ENCODE data around the gene PDE11A. TPM values are rescaled to one million over a fixed set of nuclear protein-coding genes. Genes with fewer than 3 reads are reported as not detected.
A peak's percentile ranks its signal among the peaks of the same experiment; 100 is the strongest.

PDE11A gene
- total RNA-seq, 1 donor from 2014 or later = 25.6 TPM

DNA sequence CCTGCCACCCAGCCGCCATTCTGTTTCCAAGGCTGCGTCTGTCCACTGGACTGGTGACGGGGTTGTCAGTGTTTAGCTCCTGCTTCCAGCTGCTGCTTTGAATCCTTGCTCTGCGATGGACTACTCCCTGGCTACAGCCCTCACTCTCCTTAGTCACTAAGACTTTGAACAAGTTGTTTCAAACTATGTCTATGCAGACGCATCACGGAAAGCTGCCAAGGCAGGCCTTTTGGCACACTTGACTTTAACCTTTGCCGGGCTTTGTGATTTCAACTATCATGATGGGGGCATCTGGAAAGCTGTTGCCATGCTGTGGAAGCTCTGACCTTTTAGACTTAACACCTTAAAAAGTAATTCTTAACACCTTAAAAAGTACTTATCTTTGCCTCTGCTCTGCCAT is 54.4 kb downstream of the PDE11A start:
- Mint-ChIP-seq H3K27ac (no peak overlapping the region), H3K36me3 (no peaks in the 10 kb centered on the region), H3K27me3 (ENCODE audit: low read depth) (no peaks in the 10 kb centered on the region), H3K4me3 (no peak overlapping the region), H3K4me1 (no peaks in the 10 kb centered on the region), H3K9me3 (peaks cover 13% of the 10 kb centered on the region)
- no peak for DNase-seq (ENCODE audit: low spot score in 2 of 2, unreplicated experiment in 2 of 2)
- TF ChIP-seq, protein P1, sequence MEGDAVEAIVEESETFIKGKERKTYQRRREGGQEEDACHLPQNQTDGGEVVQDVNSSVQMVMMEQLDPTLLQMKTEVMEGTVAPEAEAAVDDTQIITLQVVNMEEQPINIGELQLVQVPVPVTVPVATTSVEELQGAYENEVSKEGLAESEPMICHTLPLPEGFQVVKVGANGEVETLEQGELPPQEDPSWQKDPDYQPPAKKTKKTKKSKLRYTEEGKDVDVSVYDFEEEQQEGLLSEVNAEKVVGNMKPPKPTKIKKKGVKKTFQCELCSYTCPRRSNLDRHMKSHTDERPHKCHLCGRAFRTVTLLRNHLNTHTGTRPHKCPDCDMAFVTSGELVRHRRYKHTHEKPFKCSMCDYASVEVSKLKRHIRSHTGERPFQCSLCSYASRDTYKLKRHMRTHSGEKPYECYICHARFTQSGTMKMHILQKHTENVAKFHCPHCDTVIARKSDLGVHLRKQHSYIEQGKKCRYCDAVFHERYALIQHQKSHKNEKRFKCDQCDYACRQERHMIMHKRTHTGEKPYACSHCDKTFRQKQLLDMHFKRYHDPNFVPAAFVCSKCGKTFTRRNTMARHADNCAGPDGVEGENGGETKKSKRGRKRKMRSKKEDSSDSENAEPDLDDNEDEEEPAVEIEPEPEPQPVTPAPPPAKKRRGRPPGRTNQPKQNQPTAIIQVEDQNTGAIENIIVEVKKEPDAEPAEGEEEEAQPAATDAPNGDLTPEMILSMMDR (IDR thresholded peaks at IDR 0.05; ENCODE audit: unreplicated experiment) = no peak

DNA sequence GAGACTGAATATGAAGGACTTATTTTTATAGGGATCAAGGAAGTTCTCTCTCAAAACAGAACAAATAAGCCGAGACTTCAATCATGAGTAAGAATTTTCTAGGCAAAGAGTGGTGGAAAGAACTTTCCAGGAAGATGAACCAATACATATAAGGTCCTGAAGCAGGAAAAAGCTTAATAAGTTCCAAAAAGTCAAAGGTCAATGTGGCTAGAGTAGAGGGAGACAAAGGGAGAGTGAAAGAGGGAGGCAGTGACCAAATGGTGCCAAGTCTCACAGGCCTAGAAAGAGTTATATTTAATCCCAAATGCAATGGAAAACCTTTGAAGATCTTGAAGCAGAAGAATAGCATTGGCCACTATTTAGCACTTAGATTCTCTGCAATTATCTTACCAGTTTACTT is 56.0 kb downstream of the PDE11A start:
- H3K4me1 Mint-ChIP-seq = no peaks in the 10 kb centered on the region

DNA sequence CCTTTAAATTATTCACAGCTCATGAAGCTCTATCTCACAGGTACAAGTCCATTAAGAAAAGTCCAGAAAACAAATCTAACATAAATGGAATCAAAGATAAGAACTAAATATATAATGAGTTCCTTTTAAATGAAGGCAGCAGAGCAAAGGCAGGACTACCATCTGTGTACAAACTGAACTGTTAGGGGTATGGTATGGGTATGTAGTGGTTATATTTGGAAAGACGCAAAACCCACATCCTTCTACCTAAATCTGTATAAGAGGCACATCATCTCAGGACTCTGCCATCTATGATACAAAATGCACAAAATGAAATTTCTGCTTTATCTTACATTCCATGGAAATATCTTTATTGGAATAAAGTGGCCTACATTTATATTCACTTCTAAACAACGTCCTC is 59.9 kb downstream of the PDE11A start:
- TF ChIP-seq, protein P1 (IDR thresholded peaks at IDR 0.05; ENCODE audit: unreplicated experiment) = no peak
- H3K4me1 Mint-ChIP-seq = peaks cover 11% of the 10 kb centered on the region
- H3K27me3 Mint-ChIP-seq (ENCODE audit: low read depth) = no peaks in the 10 kb centered on the region
- no peak for DNase-seq (ENCODE audit: low spot score in 2 of 2, unreplicated experiment in 2 of 2)
- no peaks in the 10 kb centered on the region for H3K36me3 Mint-ChIP-seq
- no peak overlapping the region for H3K27ac Mint-ChIP-seq
- no peak overlapping the region for H3K4me3 Mint-ChIP-seq
- H3K9me3 Mint-ChIP-seq = peaks cover 13% of the 10 kb centered on the region

More for the DNA sequence above, 56.0 kb downstream of the PDE11A start:
- Mint-ChIP-seq H3K4me3 (no peak overlapping the region), H3K36me3 (no peaks in the 10 kb centered on the region), H3K27ac (no peak overlapping the region), H3K27me3 (ENCODE audit: low read depth) (no peaks in the 10 kb centered on the region), H3K9me3 (peaks cover 13% of the 10 kb centered on the region)
- TF ChIP-seq, protein P1 (IDR thresholded peaks at IDR 0.05; ENCODE audit: unreplicated experiment) = no peak
- no peak for DNase-seq (ENCODE audit: low spot score in 2 of 2, unreplicated experiment in 2 of 2)

DNA sequence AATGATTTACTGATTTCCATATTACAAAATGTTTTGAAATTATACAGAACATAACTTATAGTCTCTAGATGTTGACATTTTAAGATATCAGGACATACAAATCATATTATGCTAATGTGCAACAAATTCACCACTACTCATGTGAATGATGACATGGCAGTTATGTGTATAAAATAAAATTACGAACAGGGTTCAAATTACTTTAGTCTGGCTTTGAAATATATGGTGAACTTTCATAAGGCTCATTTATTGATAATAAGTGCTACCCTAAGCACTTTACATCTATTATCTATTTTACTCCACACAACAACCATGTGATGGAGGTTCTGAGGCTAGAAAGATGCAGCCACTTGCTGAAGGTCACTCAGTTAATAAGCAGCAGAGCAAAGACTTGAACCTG is 62.8 kb downstream of the PDE11A start:
- peaks cover 26% of the 10 kb centered on the region for H3K4me1 Mint-ChIP-seq
- no peaks in the 10 kb centered on the region for H3K36me3 Mint-ChIP-seq
- TF ChIP-seq, protein P1 (IDR thresholded peaks at IDR 0.05; ENCODE audit: unreplicated experiment) = no peak
- H3K4me3 Mint-ChIP-seq = no peak overlapping the region
- peaks cover 9% of the 10 kb centered on the region for H3K9me3 Mint-ChIP-seq
- H3K27me3 Mint-ChIP-seq (ENCODE audit: low read depth) = no peaks in the 10 kb centered on the region
- H3K27ac Mint-ChIP-seq = no peak overlapping the region
- no peak for DNase-seq (ENCODE audit: low spot score in 2 of 2, unreplicated experiment in 2 of 2)

DNA sequence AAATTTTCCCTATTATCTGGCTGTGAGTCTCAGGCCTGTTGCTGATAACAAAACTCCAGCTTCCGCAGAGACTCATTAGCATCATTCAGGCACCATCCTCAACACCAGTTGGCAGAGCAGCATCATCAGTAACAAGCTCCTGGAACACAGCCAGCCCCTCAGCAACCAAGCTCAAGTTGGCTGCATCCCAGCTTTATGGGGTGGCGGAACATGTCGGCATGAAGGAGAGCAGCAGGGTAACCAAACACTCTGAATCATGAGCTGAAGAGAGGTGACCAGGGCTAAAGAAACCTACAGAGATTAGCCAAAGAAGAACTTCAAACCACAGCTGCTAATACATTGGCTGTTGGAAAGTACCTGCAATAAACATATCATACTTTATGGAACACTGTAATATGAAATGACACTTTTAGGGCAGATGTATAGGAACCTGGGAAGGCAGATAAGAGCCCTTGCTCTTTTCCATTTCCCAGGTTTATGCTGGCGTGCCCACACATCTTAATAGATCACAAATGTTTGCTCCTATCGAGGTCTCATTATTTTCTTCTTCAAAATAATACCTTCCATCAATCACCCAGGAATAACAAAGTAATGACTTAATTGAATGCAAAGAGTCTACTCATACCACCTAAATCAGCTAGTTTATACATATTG is 63.8 kb downstream of the PDE11A start:
- H3K27me3 Mint-ChIP-seq (ENCODE audit: low read depth) = no peaks in the 10 kb centered on the region
- H3K9me3 Mint-ChIP-seq = no peaks in the 10 kb centered on the region
- H3K36me3 Mint-ChIP-seq = no peaks in the 10 kb centered on the region
- peak; percentile 28 to 67 for DNase-seq (ENCODE audit: low spot score in 2 of 2, unreplicated experiment in 2 of 2)
- TF ChIP-seq, protein P1 (IDR thresholded peaks at IDR 0.05; ENCODE audit: unreplicated experiment) = no peak
- H3K4me1 Mint-ChIP-seq = peaks cover 26% of the 10 kb centered on the region
- H3K27ac Mint-ChIP-seq = peak overlapping the region; percentile 27
- no peak overlapping the region for H3K4me3 Mint-ChIP-seq
